Neural cell (in vitro differentiated cells): Measurements from ENCODE around the gene EXOC4.

Experiments
- TF ChIP-seq, protein P1 (sequence below): IDR thresholded peaks from 2 replicates; pipeline ENCODE4 v1.6.1; 2012; ENCODE audit warnings: borderline replicate concordance
- TF ChIP-seq, protein P2 (sequence below): fragments of 450-650 bp; IDR thresholded peaks from 2 replicates; pipeline ENCODE4 v1.5.1; 2014; ENCODE audit warnings: antibody characterized with exemption, mild to moderate bottlenecking, moderate library complexity; ENCODE audit not compliant: poor library complexity, severe bottlenecking

DNA sequence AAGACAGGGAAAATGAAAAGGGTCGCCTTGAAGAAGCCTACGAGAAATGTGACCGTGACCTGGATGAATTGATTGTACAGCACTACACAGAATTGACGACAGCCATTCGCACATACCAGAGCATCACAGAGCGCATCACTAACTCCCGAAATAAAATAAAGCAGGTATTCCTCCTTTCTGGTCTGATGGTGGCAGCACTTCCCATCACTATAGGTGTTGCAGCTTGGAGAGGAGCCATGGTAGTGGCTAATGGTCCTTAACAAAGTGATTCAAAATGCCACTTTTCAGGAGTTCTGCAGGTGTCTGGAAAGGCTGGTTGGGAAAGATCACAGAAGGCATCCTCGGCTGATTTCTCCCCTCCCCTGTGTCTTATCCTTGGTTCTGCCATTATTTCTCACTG is 22.1 kb downstream of the EXOC4 start:
- TF ChIP-seq, protein P1, sequence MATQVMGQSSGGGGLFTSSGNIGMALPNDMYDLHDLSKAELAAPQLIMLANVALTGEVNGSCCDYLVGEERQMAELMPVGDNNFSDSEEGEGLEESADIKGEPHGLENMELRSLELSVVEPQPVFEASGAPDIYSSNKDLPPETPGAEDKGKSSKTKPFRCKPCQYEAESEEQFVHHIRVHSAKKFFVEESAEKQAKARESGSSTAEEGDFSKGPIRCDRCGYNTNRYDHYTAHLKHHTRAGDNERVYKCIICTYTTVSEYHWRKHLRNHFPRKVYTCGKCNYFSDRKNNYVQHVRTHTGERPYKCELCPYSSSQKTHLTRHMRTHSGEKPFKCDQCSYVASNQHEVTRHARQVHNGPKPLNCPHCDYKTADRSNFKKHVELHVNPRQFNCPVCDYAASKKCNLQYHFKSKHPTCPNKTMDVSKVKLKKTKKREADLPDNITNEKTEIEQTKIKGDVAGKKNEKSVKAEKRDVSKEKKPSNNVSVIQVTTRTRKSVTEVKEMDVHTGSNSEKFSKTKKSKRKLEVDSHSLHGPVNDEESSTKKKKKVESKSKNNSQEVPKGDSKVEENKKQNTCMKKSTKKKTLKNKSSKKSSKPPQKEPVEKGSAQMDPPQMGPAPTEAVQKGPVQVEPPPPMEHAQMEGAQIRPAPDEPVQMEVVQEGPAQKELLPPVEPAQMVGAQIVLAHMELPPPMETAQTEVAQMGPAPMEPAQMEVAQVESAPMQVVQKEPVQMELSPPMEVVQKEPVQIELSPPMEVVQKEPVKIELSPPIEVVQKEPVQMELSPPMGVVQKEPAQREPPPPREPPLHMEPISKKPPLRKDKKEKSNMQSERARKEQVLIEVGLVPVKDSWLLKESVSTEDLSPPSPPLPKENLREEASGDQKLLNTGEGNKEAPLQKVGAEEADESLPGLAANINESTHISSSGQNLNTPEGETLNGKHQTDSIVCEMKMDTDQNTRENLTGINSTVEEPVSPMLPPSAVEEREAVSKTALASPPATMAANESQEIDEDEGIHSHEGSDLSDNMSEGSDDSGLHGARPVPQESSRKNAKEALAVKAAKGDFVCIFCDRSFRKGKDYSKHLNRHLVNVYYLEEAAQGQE, result no peak
- TF ChIP-seq, protein P2, sequence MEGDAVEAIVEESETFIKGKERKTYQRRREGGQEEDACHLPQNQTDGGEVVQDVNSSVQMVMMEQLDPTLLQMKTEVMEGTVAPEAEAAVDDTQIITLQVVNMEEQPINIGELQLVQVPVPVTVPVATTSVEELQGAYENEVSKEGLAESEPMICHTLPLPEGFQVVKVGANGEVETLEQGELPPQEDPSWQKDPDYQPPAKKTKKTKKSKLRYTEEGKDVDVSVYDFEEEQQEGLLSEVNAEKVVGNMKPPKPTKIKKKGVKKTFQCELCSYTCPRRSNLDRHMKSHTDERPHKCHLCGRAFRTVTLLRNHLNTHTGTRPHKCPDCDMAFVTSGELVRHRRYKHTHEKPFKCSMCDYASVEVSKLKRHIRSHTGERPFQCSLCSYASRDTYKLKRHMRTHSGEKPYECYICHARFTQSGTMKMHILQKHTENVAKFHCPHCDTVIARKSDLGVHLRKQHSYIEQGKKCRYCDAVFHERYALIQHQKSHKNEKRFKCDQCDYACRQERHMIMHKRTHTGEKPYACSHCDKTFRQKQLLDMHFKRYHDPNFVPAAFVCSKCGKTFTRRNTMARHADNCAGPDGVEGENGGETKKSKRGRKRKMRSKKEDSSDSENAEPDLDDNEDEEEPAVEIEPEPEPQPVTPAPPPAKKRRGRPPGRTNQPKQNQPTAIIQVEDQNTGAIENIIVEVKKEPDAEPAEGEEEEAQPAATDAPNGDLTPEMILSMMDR, result no peak
